ENCODE measurements around the gene MSMO1. TPM values are rescaled to one million over a fixed set of nuclear protein-coding genes. Genes with fewer than 3 reads are reported as not detected.

Gene MSMO1
- total and polyA plus RNA-seq, 10 of the 15 experiments (the other 5 are each of a cell fraction or from before 2014, with no cell fraction given) = 63.6 to 168 (median 105) TPM

- TF ChIP-seq REST (IDR thresholded peaks at IDR 0.05; ENCODE audit: low read depth, low read length) = no peak
These were observed 648 bp upstream of the MSMO1 start (continued) for GRCh38 chr4:165326831-165327210.

GRCh38 chr4:165328101-165328425, 594 bp downstream of the MSMO1 start:
- WGBS (ENCODE audit: insufficient coverage, insufficient replicate concordance, low lambda C conversion rate, missing lambda C conversion rate) = 2% methylated on average over 7 of the region's 7 CpGs
- no TSS peak for BruUV-seq (replicated peaks)
- POLR2A ChIA-PET = interaction anchor here (0.6 to 3.7 kb wide), 6 partner anchors 10 to 723 kb away, joined by 3 to 24 read pairs (median 5); no protein-coding TSS in a partner anchor
- peak; percentile 0 for ATAC-seq
- peaks cover 0 to 5% of the 10 kb centered on the region in 2 experiments; a peak in 2 of 4 replicates for H3K36me3 ChIP-seq (ENCODE audit: control insufficient read depth in 2 of 2, insufficient read depth in 2 of 2, low read length in 1 of 2)
- SMC1A ChIA-PET (ENCODE audit: uncharacterized antibody, unreplicated experiment) = interaction anchor here (1.2 to 4.5 kb wide), 4 partner anchors 26 to 119 kb away, joined by 3 to 17 read pairs (median 6); no protein-coding TSS in a partner anchor
- no peak for DNase-seq (ENCODE audit: low read depth, low spot score)
- CTCF ChIA-PET = interaction anchor here (0.6 to 1.5 kb wide), 4 partner anchors 7 to 392 kb away, joined by 3 to 7 read pairs (median 3); partner anchors contain the start of gene TMEM192
- H2AFZ ChIP-seq (ENCODE audit: control insufficient read depth, low read depth, low read length) = peak overlapping the region; percentile 83
- TF ChIP-seq ZBTB40 (IDR thresholded peaks at IDR 0.05; ENCODE audit: borderline replicate concordance) = 0 out of 2 replicates have a peak, but pooled peaks have one; percentile 17
- peak; percentile 1; the same call in 1 of the 2 replicates for TF ChIP-seq MLLT1 (IDR thresholded peaks at IDR 0.05)
- TF ChIP-seq ATF3 (IDR thresholded peaks at IDR 0.05; ENCODE audit: borderline replicate concordance, extremely low read depth, low read depth, low read length) = no peak
- TF ChIP-seq PAX8 (IDR thresholded peaks at IDR 0.05) = no peak
- no peak for TF ChIP-seq HDAC6 (IDR thresholded peaks at IDR 0.05; ENCODE audit: unreplicated experiment)
- H4K20me1 ChIP-seq (ENCODE audit: control insufficient read depth, insufficient read depth) = no peaks in the 10 kb centered on the region
- in situ Hi-C loops (cut with MboI) (no loop called here), intact Hi-C loops (cut with micrococcal nuclease; ENCODE audit: unreplicated experiment) (loop anchor here (5.0 kb wide), 2 partner anchors 196 to 216 kb away; partner anchors contain the start of gene TMEM192)
- FAIRE-seq = no peak
- peaks cover 4% of the 10 kb centered on the region for H3K4me1 ChIP-seq (ENCODE audit: control insufficient read depth, insufficient read depth, low read length)
- peak overlapping the region; percentile 88 for H3K4me2 ChIP-seq (ENCODE audit: control insufficient read depth, insufficient read depth)
- RAD21 ChIA-PET (ENCODE audit: unreplicated experiment) = interaction anchor here (1.5 to 2.6 kb wide), 3 partner anchors 12 to 197 kb away, joined by 3 to 11 read pairs (median 6); no protein-coding TSS in a partner anchor
- peak overlapping the region; percentile 70 for H3K27ac ChIP-seq (ENCODE audit: control insufficient read depth, insufficient read depth)
- H3K4me3 ChIP-seq = peak overlapping the region; percentile 97
- H3K27me3 ChIP-seq (replicated peaks in 1 of 2; ENCODE audit: control insufficient read depth in 2 of 2, insufficient read depth in 2 of 2, low read length in 1 of 2) = no peaks in the 10 kb centered on the region
- H3K9ac ChIP-seq (ENCODE audit: control insufficient read depth, insufficient read depth, low read length) = peak overlapping the region; percentile 78
- peaks cover 2% of the 10 kb centered on the region; the same call in 1 of the 3 replicates for H3K9me3 ChIP-seq (replicated peaks; ENCODE audit: control insufficient read depth, insufficient read depth, low read length)
- H3K79me2 ChIP-seq (ENCODE audit: control insufficient read depth, insufficient read depth, low read length) = peaks cover 56% of the 10 kb centered on the region

Measured in GM12878 (cell line).